ENCODE results near the gene PKD1L1.

Gene PKD1L1

DNA sequence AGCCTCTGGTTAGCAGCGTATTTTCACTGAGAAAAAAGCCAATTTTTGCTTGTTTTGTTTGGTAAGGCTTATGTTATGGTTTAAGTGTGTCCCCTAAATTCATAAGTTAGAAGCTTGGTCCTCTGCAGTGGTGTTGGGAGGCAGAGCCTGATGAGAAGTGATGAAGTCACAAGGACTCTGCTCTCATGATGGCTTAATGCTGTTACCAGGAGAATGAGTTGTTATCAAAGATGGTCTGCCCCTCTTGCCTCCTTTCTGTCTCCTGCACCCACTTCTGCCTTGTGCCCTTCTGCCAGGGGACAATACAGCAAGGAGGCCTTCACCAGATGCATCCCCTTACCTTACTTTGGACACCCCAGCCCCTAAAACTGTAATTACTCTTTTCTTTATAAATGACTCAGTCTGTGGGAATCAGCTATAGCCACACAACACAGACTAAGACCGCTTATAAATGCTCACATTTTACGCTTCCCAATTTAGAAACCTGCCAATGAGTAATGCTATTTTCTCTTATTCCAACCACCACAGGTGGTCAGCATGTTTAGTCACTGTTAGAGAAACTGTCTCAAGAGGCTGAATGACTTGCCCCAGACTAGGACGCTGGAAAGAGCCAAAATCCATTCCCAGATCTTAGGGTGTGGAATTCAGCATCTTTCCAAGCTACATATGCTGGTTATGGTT is 6.1 kb upstream of the PKD1L1 start:
- peaks cover 23% of the 10 kb centered on the region for H3K36me3 ChIP-seq
- no peaks in the 10 kb centered on the region for H3K27me3 ChIP-seq
- peaks cover 0 to 5% of the 10 kb centered on the region in 2 experiments for H3K4me1 ChIP-seq (ENCODE audit: control insufficient read depth in 1 of 2, insufficient read depth in 1 of 2, low read depth in 1 of 2, low read length in 1 of 2)
- TF ChIP-seq, protein P1, sequence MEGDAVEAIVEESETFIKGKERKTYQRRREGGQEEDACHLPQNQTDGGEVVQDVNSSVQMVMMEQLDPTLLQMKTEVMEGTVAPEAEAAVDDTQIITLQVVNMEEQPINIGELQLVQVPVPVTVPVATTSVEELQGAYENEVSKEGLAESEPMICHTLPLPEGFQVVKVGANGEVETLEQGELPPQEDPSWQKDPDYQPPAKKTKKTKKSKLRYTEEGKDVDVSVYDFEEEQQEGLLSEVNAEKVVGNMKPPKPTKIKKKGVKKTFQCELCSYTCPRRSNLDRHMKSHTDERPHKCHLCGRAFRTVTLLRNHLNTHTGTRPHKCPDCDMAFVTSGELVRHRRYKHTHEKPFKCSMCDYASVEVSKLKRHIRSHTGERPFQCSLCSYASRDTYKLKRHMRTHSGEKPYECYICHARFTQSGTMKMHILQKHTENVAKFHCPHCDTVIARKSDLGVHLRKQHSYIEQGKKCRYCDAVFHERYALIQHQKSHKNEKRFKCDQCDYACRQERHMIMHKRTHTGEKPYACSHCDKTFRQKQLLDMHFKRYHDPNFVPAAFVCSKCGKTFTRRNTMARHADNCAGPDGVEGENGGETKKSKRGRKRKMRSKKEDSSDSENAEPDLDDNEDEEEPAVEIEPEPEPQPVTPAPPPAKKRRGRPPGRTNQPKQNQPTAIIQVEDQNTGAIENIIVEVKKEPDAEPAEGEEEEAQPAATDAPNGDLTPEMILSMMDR (IDR thresholded peaks at IDR 0.05) = no peak
- no peak overlapping the region for H3K27ac ChIP-seq
- no peaks in the 10 kb centered on the region for H3K9me3 ChIP-seq
- H3K4me3 ChIP-seq (ENCODE audit: low read depth in 1 of 2, low read length in 1 of 2) = no peak overlapping the region

DNA sequence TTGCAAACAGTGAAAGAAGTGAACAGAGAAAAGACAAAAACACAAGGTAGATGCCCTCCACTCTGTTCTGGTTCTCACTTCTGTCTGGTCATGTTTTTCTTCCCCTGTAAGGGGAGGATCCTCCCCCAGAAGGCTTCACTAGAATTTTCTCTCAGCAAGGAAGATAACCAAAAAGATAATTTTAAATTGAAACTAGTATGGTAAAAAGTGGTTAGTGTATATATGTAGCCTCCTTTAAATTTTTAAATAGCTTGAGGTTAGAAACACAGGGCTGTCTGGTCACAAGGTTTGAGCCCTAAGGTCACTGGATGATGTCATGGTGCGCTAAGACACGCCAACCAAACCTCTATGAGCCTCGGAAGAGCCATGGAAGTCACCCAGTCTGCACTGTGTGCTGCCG is 5.6 kb upstream of the PKD1L1 start:
- H3K27me3 ChIP-seq = no peaks in the 10 kb centered on the region
- H3K9me3 ChIP-seq = no peaks in the 10 kb centered on the region
- H3K27ac ChIP-seq = no peak overlapping the region
- H3K36me3 ChIP-seq = peaks cover 23% of the 10 kb centered on the region
- H3K4me3 ChIP-seq (ENCODE audit: low read depth in 1 of 2, low read length in 1 of 2) = no peak overlapping the region
- TF ChIP-seq, protein P1 (IDR thresholded peaks at IDR 0.05) = no peak
- peaks cover 0 to 5% of the 10 kb centered on the region in 2 experiments for H3K4me1 ChIP-seq (ENCODE audit: control insufficient read depth in 1 of 2, insufficient read depth in 1 of 2, low read depth in 1 of 2, low read length in 1 of 2)

DNA sequence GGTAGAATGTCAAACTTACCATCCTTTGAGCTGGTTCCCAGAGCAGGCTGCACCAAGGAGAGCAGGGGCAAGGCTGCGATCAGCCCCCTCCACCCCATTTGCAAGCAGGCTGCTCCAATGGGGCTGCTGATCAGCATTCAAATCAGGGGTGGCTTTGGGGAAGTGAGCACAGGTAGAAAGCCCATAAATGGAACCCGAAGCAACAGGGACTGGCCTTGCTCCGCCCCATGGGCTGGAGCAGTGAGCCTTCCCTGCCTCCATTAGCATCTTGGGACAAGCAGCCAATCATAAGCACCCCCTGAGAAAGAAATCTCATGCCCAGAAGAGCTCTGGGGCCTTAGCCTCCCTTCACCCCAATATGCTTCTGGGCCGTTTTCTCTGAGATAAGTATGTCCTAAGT is 4.0 kb upstream of the PKD1L1 start:
- TF ChIP-seq, protein P1 (IDR thresholded peaks at IDR 0.05) = no peak
- no peaks in the 10 kb centered on the region for H3K27me3 ChIP-seq
- peaks cover 0 to 2% of the 10 kb centered on the region in 2 experiments for H3K4me1 ChIP-seq (ENCODE audit: control insufficient read depth in 1 of 2, insufficient read depth in 1 of 2, low read depth in 1 of 2, low read length in 1 of 2)
- peaks cover 23% of the 10 kb centered on the region for H3K36me3 ChIP-seq
- H3K4me3 ChIP-seq (ENCODE audit: low read depth in 1 of 2, low read length in 1 of 2) = no peak overlapping the region
- H3K9me3 ChIP-seq = no peaks in the 10 kb centered on the region
- H3K27ac ChIP-seq = no peak overlapping the region

DNA sequence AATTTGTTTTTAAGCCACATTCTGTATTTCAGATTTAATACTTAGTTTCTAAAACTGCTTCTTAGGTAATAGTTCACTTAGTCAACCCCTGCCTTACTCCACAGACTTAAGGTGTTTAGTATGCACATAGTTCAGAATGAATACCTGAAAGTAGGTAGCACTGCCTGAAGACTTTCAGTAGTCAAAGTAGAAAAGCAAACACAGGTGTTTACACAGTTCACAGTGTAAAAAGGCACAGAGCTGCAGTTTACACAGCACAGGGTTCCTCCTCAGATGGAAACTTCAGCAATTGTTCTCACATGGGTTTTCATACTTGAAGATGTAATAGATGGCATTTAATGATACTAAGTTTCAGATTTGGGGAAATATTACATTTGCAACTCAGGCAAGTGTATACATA is 3.1 kb upstream of the PKD1L1 start:
- H3K9me3 ChIP-seq = no peaks in the 10 kb centered on the region
- TF ChIP-seq, protein P1 (IDR thresholded peaks at IDR 0.05) = no peak
- H3K4me1 ChIP-seq (ENCODE audit: control insufficient read depth in 1 of 2, insufficient read depth in 1 of 2, low read depth in 1 of 2, low read length in 1 of 2) = no peaks in the 10 kb centered on the region
- no peak overlapping the region for H3K27ac ChIP-seq
- H3K4me3 ChIP-seq (ENCODE audit: low read depth in 1 of 2, low read length in 1 of 2) = no peak overlapping the region
- peaks cover 21% of the 10 kb centered on the region for H3K36me3 ChIP-seq
- no peaks in the 10 kb centered on the region for H3K27me3 ChIP-seq

DNA sequence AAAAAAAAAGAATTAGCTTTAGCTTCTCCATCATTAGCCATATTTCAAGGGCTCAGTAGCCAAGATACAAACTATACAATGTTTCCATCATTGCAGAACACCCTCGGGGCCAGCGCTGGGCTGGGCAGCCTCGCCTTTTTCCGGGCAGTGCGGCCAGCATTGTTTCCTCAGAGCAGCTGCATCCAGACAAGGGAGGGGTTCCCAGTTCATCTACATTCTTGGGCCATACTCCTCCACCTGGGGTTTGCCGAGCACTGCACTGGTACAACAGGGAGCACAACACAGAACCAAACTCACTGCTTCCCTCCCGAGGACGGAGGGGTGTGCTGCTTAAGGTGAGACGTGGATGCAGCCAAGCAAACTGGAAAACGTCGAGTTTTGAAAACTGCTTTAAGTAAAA is 2.4 kb upstream of the PKD1L1 start:
- Histone ChIP-seq H3K9me3 (no peaks in the 10 kb centered on the region), H3K4me1 (ENCODE audit: control insufficient read depth in 1 of 2, insufficient read depth in 1 of 2, low read depth in 1 of 2, low read length in 1 of 2) (no peaks in the 10 kb centered on the region), H3K27ac (no peak overlapping the region), H3K4me3 (ENCODE audit: low read depth in 1 of 2, low read length in 1 of 2) (no peak overlapping the region), H3K27me3 (no peaks in the 10 kb centered on the region), H3K36me3 (peaks cover 15% of the 10 kb centered on the region)
- TF ChIP-seq, protein P1 (IDR thresholded peaks at IDR 0.05) = no peak

Measured in neutrophil (primary cell).